ENCODE results near the gene POMT1.

- TF ChIP-seq, protein P1, sequence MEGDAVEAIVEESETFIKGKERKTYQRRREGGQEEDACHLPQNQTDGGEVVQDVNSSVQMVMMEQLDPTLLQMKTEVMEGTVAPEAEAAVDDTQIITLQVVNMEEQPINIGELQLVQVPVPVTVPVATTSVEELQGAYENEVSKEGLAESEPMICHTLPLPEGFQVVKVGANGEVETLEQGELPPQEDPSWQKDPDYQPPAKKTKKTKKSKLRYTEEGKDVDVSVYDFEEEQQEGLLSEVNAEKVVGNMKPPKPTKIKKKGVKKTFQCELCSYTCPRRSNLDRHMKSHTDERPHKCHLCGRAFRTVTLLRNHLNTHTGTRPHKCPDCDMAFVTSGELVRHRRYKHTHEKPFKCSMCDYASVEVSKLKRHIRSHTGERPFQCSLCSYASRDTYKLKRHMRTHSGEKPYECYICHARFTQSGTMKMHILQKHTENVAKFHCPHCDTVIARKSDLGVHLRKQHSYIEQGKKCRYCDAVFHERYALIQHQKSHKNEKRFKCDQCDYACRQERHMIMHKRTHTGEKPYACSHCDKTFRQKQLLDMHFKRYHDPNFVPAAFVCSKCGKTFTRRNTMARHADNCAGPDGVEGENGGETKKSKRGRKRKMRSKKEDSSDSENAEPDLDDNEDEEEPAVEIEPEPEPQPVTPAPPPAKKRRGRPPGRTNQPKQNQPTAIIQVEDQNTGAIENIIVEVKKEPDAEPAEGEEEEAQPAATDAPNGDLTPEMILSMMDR (IDR thresholded peaks at IDR 0.05): no peak
- no peak for TF ChIP-seq POLR2A (IDR thresholded peaks at IDR 0.05)
Observed at GRCh38 chr9:131523451-131524435, 21.0 kb downstream of the POMT1 start.

All from testis (tissue), 2 donors.